T-helper 9 cell (primary cell): ENCODE results near the gene C11orf65.
"Not testable (repeated sequence)": the region's sequence is repeated elsewhere in the genome, so short reads cannot be mapped to it uniquely, and the experiment has no call there.

ENCODE experiments used
- DNase-seq: peaks from one replicate; pipeline ENCODE4 v3.0.0-alpha.2; 2020

Gene C11orf65

DNA sequence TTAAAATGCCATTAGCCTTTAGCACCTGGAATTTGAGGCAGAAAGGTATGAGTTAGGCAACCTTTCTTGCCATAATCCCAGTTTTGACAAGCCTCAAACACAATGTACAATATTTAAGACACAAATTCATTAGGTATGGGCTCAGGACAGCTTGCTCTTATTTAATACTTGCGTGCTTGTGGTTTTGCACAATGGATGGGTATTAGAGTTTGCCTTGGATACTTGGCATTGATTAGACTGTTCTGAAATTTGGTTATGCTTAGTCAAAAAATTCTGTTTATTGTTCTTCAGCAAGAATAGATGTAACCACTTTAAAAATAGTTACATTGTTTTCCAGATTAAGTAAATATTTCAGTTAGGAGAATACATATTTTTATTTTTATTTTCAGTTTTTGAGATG is 5.4 kb upstream of the C11orf65 start:
- DNase-seq = no peak

DNA sequence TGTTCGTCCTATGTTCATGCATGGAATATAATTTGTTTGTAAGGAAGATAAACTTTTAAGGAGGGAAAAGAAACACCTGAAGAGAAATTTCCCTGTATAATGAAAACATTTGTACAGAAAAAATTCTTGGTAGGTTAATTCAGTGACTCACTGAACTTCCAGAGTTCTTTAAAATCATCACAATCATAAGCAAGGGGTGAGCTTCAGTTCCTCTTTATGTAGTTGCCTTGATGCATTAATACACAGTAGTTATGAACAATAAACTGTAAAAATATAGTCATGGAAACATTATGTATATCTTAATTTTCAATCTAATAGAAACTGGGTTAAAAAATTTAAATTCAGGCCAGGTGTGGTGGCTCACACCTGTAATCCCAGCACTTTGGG is 1.1 kb upstream of the C11orf65 start:
- no peak for DNase-seq

DNA sequence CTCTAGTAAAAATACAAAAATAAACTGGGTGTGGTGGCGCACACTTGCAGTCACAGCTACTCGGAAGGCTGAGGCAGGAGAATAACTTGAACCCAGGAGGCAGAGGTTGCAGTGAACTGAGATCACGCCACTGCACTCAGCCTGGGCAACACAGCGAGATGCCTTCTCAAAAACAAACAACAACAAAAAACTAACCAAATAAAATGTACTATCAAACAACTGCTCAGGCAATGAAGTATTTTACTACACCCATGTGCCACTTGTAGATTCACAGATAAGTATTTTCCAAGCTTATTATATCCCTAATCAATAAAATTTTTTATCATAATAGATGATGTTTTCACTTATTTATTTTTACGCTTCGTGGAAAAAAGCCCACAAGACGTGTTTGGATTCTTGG is 924 bp downstream of the C11orf65 start:
- DNase-seq = no peak

DNA sequence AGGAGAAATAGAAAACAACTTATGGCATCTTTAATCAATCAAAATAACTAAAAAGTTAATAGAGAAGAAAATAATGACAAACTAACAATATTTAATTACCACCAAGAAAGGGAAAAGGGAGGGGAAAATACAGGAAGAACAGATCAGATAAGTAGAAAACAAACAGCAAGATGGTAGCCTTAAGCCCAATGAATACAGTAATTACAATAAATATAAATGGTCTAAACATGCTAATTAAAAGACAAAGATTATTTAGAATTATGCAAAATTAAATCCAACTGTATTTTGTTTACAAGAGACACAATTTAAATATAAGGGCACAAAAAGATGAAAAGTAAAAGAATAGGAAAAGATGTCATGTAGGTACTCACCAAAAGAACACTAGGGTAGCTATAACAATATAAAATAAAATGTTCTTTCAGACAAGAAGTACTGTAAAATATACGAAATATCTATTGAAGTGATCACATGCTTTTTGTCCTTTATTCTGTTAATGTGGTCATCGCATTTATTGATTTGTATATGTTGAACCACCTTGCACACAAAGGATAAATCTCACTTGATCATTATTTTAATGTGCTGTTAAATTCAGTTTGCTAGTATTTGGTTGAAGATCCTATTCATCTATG is 14.0 kb downstream of the C11orf65 start:
- no peak for DNase-seq

DNA sequence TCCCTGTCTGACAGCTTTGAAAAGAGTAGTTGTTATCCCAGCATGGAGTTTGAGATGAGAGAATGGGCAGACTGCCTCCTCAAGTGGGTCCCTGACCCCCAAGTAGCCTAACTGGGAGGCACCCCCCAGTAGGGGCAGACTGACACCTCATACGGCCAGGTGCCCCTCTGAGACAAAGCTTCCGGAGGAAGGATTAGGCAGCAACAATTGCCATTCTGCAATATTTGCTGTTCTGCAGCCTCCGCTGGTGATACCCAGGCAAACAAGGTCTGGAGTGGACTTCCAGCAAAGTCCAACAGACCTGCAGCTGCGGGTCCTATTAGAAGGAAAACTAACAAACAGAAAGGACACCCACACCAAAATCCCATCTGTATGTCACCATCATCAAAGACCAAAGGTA is 25.9 kb downstream of the C11orf65 start:
- not testable (repeated sequence) for DNase-seq

DNA sequence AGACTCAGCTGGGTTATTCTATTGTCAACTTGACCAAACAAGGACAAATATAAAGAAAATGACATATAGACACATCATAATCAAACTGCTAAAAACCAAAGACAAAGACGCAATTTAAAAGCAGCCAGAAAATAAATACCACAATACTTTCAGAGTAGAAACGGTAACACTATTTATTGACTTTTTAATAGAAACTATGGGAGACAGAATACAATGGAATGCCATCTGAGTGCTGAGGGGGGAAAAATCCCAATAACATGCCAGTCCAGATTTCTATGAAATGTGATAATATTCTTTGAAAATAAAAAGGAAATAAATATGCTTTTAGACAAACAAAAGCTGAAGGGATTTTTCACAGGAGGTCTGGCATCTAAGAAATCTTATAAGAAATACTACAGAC is 30.7 kb downstream of the C11orf65 start:
- DNase-seq = no peak

DNA sequence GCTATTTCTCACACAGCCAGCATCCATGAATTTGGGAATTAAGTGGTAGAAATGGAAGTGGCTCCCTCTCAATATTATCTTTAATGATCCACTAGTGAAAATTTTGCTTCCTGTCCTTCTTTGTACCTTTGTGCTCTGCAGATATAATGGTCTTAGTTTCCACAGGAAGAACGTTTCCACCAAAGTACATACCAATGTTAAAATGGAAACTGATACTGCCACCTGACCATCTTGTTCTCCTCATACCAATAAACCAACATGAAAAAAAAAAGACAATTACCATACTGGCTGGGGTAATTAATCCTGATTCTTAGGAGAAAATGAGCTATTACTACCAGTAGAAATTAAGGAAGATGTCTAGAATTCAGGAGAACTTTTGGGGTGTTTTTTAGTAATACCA is 32.3 kb downstream of the C11orf65 start:
- DNase-seq = no peak

DNA sequence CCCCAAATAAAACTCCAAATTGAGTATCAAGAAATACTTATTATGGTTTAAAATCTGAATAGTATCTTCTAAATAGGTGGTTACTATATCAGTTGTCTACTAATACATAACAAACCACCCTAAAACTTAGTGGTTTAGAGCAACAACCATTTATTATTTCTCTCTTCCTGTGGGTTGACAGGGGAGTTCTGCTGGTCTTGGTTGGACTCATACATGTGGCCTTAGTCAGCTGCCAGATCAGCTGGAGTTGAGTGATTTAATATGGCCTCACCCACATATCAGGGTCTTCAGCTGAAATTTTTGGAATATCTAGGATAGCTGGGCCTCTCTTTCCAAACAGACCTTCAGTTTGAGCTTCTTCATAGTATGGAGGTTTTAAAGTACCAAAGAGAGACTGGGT is 34.5 kb downstream of the C11orf65 start:
- no peak for DNase-seq

DNA sequence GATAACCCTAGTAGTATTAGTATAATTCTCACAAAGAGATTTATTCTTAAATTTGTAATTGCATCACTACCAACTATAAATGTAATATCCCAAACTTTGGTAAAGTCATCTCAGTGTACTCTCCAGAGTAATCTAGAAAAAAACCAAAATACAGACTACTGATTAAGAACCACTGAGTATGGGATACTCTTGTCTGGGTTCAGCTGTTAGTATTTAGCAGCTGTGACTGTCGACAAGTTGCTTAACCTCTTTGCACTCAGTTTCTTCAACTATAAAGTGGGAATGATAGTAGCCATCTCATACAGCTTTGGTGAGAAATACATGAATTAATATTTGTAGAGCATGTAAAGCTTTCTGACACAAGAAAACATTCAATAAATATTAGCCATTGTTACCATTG is 35.3 kb downstream of the C11orf65 start:
- DNase-seq = no peak

DNA sequence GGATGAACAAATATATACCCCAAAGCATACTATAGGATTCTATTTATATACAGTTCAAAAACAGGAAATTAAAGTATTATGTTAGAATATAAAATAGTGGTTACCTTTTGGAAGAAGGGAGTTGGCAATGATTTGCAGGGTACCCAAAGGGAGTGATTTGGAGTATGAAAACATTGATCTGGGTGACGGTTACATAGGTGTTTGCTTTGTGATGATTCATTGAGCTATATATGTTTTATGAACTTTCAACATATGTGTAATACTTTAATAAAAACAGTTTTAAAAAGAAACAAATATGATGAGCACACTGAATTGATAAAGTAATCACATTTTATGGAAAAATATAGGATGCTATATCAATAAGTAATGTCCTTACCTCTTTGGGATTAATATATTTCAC is 36.0 kb downstream of the C11orf65 start:
- no peak for DNase-seq

DNA sequence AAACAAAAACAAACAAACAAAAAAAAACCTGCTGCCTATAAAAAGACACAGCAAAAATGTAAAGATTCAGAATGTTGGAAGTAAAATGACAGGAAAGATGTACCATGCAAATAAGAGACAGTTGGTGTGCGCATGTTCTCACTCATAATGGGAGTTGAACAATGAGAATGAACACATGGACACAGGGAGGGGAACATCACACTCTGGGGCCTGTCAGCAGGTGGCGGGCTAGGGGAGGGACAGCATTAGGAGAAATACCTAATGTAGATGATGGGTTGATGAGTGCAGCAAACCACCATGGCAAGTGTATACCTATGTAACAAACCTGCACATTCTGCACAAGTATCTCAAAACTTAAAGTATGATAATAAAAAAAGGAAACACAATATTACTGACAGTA is 49.8 kb downstream of the C11orf65 start:
- peak; percentile 17 for DNase-seq

DNA sequence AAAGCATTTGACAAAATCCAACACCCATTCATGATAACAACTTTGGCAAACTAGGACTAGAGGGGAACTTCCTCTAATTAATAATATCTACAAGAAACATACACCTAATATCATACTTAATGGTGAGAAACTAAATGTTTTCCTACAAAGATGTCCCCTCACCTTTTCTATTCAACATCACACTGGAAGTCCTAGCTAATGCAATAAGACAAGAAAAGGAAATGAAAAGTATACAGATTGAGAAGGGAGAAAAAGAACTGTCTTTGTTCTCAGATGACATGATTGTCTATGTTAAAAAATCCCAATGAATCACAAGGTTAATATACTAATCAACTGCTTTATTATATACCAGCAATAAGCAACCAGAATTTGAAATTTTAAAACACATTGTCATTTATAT is 52.4 kb downstream of the C11orf65 start:
- DNase-seq = no peak

DNA sequence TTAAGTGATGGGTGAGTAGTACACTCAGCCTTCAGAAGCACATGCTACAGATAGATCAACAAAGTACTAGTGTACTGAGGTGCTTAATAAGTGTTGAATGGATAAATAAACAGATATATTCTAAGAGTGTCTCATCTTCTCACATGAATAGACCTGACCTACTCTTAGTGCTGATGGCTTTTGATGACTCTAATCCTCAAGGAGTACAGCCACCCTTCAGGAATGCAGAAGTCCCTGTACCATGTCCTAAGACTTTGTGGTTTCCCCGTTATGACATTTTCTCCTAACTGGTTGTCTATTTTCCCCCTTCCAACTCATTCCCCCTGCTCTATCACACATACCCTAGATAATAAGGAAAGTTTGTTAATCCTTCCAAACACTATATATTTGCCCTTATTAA is 61.6 kb downstream of the C11orf65 start:
- no peak for DNase-seq

DNA sequence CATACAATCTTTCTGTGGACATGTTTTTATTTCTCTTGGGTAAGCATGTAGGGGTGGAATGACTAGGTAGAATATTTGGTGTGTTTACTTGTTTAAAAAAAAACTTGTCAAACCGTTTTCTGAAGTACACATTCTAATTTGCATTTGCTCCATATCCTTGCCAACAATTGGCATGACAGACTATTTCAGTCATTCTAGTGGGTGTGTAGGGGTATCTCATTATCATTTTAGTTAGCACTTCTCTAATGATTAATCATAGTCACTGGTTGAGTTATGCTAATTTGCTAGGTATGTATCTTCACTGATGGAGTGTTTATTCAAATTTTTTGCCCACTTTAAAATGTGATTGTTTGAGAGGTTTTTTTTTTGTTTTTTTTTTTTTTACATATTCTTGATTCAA is 64.3 kb downstream of the C11orf65 start:
- no peak for DNase-seq

DNA sequence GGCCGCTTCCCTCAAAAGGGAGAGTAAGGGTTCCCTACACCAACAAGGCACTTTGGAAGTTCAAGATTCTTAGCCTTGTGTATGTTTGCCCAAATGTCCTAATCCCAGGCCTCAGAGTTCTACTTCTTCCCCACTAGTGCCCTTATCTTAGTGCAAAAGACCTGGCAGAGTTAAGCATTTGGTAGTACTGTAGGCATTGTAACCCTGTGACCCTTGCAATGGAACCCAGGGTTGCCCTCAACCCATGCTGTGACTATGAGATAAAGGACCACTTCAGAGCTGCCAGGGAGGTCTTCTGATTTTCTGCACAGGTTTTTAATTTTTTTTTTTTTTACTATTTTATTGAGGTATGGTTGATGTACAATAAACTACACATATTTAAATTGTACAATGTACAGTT is 65.1 kb downstream of the C11orf65 start:
- no peak for DNase-seq

DNA sequence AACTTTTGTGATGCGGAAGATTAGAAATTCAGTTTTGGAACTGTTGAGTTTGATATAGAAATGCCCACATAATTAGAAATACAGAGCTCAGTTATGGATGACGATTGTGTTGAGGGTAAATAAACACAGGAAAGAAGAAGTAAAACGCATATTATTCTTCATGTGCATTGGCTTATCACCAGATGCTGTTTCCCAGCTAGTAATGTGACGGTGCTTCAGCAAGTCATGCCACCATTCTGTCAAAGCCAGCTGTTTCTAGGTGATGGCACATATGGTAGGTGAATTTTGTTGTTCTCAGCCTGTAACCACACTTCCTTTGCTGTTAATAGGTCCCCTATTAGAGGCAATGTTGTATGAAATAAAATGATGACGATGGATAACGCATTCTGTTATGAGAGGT is 68.9 kb downstream of the C11orf65 start:
- DNase-seq = no peak

DNA sequence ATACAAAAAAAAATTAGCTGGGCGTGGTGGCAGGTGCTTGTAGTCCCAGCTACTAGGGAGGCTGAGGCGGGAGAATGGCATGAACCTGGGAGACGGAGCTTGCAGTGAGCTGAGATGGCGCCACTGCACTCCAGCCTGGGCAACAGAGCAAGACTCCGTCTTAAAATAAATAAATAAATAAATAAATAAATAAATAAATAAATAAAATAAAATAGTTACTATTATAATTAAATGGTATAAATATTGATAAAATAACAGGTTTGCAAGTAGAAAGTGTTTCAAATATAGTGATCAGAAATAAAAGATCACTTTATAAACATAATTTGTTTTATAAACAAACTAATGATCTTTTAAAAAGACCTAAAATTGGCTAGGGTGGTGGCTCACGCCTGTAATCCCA is 70.7 kb downstream of the C11orf65 start:
- DNase-seq = not testable (repeated sequence)

DNA sequence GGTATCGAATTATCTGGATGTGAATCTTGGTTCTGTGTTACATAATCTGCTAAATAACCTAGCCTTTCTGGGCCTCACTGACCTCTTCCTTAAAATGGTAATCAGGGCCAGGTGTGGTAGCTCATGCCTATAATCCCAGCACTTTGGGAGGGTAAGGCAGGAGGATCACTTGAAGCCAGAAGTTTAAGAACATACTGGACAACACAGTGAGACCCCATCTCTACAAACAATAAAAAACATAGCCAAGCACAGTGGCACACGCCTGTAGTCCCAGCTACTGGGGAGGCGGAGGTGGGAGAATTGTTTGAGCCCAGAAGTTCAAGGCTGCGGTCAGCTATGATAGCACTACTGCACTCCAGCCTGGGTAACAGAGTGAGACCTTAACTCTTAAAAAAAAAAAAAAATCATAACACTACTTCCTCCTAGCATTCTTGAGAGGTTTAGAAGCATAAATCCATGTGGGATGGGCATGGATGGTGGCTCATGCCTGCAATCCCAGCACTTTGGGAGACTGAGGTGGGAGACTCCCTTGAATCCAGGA is 72.5 kb downstream of the C11orf65 start:
- DNase-seq = no peak

DNA sequence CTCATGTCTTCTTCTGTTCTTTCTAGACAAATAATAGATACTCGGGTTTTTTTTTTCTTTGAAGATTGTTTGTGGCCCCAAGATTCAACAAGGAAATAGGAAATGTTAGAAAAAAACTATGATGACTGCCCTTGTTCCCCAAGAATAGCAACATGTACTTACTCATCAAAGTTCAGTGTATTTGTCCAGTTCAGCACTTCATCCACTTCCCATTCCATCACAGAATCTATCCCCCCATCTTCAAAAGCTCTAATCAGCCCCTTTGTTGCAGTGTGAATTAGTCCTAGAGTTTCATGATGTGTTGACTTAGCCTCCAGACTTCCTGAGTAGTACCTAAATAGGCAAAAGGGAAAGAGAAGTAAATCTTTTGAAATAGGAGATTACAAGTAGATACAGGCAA is 74.3 kb downstream of the C11orf65 start:
- DNase-seq = no peak

DNA sequence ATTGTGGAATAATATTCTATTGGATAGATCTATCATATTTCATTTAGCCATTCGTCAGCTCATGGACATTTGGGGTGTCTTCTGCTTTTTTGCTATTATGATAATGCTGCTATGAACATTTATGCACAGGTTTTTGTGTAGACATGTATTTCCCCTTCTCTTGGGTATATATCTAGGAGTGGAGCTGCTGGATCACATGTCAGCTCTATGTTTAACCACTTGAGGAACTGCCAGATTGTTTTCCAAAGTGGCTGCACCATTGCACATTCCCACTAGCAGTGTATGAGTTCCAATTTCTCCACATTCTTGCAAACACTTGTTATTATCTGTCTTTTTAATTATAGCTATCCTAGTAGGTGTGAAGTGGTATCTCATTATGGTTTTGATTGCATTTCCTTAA is 75.0 kb downstream of the C11orf65 start:
- DNase-seq = no peak

DNA sequence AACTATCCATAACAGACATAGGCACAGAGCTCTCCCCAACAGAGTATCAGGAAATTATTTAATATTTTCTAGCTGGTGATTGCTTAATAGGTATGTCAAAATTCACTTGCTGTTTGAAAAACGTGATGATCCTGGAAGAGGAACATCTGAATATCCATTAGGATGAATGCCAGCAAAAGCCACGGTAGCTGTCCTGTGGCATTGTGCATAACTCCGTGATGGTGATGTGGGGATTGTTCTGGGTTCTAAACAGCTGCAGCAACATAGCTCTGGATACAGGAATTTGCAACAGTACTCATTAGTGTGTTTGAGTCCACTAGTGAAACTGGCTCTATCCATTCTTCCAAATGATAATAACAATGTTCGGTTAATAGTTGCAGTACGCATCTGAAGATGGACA is 78.8 kb downstream of the C11orf65 start:
- DNase-seq = no peak

DNA sequence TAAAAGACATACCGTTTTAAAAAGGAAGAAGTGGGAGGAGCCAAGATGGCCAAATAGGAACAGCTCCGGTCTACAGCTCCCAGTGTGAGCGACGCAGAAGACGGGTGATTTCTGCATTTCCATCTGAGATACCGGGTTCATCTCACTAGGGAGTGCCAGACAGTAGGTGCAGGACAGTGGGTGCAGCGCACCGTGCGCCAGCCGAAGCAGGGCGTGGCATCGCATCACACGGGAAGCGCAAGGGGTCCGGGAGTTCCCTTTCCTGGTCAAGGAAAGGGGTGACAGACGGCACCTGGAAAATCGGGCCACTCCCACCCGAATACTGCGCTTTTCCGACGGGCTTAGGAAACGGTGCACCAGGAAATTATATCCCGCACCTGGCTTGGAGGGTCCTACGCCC is 93.8 kb downstream of the C11orf65 start:
- DNase-seq = not testable (repeated sequence)

DNA sequence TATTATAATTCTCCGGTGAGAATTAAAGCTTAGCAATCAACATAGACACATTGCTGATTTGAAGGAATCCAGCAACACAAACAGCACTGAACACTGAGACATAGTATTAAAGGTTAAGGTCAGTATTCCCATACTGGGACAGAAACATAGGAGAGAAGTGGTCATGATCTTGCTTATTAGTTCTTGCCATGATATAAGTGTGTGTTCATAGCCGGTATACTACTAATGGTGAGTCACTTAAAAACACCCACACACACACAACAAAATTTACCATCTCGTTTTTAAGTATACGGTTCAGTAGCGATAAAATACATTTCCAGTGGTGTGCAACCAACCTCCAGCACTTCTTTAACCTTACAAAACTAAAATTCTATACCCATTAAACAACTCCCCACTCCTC is 96.3 kb downstream of the C11orf65 start:
- no peak for DNase-seq

DNA sequence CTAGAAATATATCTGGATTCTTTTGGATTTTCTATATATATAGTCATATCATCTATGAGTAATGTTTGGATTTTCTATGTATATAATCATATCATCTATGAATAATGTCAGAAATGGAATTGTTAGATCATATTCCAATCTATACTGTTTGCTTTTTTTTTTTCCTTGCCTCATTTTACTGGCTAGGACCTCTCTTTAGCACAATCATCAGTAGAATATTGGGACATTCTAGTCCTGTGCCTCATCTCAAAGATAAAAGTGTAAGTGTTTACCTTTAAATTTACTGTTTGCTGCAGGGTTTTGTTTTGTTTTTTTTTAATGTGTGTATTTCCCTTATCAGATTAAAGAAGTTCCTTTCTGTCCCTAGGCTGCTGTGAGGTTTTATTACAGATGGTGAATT is 97.0 kb downstream of the C11orf65 start:
- DNase-seq = no peak

DNA sequence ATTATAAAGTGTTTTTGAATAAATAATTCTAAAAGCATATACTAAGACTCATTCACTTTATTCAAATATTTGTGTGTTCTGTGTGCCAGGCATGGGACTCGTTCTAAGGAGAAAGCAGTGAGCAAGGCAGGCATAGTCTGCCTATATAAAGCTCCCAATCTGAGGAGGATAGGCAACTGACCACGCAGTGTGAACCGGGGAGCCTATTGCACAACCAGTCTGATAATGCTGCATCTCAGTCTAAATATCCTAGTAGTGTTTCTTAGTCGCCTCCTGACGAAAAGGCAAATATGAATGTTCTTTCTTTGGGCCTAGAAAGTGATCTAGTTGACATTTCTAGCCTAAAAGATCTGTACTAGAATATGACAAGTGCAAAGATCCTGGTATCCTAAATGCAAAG is 98.3 kb downstream of the C11orf65 start:
- DNase-seq = no peak
